HG03060 (cell line): ENCODE results near the gene OR51G2.
"Not testable (repeated sequence)": the region's sequence is repeated elsewhere in the genome, so short reads cannot be mapped to it uniquely, and the experiment has no call there.

ENCODE experiments used
- ATAC-seq: cut with Tn5 transposase; IDR thresholded peaks from one replicate; pipeline ENCODE4 v1.9.1; 2021; ENCODE audit warnings: low read depth, moderate number of reproducible peaks; ENCODE audit not compliant: unreplicated experiment

The OR51G2 gene, protein sequence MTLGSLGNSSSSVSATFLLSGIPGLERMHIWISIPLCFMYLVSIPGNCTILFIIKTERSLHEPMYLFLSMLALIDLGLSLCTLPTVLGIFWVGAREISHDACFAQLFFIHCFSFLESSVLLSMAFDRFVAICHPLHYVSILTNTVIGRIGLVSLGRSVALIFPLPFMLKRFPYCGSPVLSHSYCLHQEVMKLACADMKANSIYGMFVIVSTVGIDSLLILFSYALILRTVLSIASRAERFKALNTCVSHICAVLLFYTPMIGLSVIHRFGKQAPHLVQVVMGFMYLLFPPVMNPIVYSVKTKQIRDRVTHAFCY

DNA sequence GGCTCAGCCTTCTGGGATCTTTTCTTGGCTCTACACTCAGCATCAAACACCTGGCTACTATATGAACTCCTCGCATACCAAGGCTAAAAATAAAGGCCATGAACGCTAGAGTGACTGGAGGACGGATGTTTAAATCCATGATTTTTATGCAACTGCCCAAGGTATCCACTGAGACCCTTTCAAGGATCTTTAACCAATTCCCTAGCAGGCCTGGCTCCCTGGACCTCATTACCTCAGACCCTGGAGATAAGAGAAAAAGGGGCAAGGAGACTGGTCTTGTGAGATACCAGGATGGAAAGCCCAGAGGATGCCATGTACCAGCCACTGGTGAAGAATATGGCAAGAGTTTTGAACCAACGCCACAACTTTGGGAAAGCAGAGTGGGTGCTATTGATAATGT, at the start of gene OR51G2:
Gene OR51G2, minus strand, starts transcription at position 101 of the 400 bp plus-strand sequence. CDS start 3,687 bp downstream, outside the sequence.
- ATAC-seq, result no peak

DNA sequence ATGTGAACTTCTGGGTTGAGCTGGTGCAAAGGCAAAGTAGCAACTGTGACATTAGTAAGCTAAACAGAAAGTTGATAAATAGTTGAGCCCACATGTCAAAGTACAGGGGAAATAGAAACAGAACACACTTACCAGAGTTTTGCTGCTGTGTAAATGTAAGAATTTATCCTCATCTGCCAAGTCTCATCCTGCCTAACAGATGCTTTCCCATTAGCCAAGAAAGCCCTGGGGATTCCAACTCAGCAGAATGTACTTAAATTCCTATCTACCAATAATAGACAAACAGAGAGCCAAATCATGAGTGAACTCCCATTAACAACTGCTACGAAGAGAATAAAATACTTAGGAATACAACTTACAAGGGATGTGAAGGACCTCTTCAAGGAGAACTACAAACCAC, 43.7 kb upstream of the OR51G2 start:
- no peak for ATAC-seq

DNA sequence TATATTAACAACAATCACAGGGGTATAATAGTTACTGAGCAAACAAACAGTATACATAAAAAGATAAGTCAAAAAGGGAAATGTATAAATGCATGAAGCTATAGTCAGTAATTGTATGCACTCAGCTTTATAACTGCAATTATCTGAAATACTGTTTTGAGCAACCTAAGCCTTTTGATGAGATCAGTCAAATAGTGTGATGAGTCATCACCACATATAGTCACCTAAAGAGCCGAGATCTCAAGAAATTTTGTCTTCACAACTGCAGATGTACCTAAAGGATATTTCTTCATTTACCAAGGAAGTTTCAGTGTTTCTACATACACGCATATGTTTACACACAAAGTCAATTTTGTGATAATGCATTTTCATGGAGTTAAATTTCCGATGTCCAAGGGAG, 41.7 kb upstream of the OR51G2 start:
- no peak for ATAC-seq

DNA sequence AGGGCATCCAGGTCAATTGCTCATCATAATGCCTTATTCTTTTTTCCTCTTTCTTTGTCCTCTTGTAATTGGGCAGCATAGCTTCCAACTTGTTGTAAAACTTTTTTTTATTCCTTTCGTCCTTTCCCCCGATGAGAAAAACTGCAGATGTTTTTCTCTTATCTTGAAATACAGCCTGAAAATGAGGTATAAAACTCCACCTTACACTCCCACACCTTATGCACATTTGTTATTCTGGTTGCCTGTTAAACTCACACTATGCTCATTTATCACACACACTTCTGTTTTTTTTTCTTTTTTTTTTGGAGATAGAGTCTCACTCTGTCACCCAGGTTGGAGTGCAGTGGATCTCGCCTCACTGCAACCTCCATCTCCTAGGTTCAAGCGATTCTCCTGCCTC, 38.2 kb upstream of the OR51G2 start:
- ATAC-seq, result no peak

DNA sequence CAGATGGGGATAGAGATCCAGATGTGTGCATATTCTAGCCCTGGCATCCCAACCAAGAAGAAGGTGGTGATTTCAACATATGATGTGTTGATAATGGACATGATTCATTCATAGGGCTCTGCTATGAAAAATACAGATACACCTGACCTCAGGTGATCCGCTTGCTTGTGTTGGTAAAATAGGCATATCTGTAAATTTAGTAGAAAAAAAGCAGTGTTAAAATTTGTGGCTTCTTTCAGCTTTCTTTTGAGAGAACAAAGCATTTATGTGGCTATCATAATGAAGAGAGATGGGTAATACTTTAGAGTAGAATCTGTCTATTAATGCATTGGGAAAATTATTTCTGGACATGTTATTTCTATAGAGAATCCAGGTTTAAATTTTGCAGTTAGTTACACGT, 36.5 kb upstream of the OR51G2 start, which contains the start of gene OR51A2:
Gene OR51A2, minus strand, starts transcription at position 101 of the 400 bp plus-strand sequence. Its CDS starts 0 bp downstream, at position 101.
- not testable (repeated sequence) for ATAC-seq

DNA sequence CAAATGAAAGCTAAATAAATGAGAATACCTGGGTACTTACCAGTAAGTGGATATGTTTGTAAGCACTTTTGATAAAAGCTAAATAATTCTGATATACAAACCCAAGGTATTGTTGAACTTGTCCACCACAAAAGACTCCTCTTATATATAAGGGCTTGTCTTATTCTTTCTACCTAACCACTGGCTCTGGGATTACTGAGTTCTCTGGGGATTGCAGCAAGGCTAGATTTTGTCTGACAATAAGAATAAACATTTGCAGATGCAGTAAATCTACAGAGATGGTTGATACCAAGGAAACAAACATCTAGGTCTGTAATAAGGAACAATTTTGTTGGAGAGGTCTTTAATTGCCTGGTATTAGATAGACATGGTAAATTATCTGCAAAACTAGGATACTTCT, 28.4 kb upstream of the OR51G2 start, which contains the start of gene OR51A4:
Gene OR51A4, minus strand, starts transcription at position 101 of the 400 bp plus-strand sequence. CDS start 505 bp downstream, outside the sequence.
- no peak for ATAC-seq

DNA sequence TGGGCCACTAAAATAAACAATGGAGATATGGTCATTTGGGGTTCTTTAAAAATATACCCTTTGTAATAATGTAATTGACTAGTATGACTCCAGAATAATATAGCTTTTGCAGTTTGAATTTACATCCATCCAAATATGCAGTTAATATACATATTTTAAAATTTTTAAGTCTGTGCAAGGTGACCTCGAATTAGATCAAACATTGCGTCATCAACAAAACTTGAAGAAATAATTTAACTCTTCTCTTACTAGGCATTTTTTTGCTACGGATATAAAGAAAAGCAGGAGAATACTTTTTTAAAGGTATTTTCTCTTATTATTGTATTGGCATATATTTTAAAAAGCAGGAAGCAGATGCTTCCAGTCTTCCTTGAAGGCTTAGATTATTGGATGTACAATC, 17.6 kb upstream of the OR51G2 start:
- no peak for ATAC-seq

DNA sequence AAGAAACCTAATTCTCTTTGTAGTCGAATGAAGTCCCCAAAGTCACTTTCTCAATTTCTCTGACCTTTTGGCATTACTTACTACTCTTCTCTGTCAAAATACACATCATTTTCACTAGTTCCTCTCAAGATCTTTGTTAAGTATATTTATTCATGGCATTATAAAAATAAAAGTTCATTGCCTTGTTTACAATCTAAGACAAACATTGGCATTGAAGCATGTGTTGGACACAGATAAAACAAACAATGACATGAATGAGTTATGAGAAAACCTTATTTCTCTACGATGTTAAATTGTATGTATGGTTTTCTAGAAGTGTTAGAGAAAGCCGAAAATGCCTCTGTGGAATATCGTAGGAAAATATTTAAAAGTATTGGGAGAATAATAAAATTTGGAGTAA, 13.6 kb upstream of the OR51G2 start:
- no peak for ATAC-seq

DNA sequence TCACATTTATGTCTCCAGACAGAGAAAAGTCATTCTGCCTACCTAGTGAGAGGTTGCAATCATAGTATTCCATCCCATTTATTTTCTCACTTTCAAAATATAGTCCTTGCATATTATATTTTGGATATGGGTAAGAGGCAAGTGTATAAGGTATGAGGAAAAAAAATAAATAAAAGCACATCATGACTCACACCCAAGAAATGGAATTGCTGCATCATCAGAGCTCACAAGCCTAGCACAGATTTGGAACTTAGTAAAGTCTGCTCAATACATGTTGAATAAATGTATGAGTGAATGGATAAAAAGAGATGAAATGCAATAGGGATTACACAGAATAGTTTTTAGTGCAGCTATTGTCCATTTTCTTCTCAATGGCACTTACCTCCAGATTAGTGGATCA, 7.5 kb upstream of the OR51G2 start:
- ATAC-seq, result no peak

DNA sequence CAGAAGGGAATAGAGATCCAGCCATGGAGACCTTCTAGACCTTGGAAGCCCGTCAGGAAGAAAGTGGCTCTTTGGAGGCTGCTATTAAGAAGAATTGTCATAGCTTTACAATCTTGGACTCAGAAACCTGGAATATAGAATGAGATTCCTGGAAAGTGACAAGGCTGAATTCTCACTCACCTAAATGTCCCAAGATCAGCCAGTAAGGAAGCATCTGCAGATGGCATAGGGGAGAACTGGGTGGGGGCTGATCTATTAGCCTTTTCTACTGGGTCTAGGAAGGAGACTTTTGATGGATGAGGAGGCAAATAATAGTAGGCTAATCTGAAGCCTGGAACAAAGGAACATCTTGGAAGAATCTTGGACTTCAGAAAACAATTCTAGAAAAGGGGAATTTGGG, 5.1 kb upstream of the OR51G2 start, which contains the start of gene OR51G1:
Gene OR51G1, minus strand, starts transcription at position 101 of the 400 bp plus-strand sequence. Its CDS starts 0 bp downstream, at position 101.
- no peak for ATAC-seq

DNA sequence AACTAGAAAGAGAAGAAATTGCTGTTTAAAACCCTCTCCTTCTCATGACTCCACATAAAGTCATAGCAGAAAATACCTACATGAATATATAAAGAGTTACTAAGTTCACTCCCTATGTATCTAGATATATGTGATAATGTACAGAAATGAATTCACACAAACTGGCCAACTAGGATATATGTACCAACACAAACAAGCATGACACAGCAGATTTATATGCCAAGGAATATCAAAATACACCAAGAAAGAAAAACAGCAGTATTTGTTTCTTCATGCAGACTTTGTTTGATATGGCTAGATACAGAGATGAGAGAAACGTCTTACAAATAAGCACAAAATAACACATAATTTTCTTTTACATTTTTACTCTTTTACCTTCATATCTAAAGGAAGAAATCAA, 3.2 kb upstream of the OR51G2 start:
- ATAC-seq, result no peak

DNA sequence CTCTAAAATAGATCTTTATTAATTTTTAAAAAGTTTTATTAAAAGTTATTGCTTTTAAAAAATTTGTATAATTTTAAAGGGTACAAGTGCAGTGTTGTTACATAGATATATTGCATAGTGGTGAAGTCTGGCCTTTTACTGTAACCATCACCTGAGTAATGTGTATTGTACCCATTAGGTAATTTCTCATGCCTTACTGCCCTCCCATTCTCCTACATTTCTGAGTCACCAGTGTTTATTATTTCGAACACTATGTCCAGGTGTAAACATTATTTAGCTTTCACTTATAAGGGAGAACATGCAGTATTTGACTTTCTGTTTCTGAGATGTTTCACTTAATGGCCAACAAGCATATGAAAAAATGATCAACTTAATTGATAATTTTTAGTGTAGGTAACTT, 2.6 kb upstream of the OR51G2 start:
- ATAC-seq, result no peak

DNA sequence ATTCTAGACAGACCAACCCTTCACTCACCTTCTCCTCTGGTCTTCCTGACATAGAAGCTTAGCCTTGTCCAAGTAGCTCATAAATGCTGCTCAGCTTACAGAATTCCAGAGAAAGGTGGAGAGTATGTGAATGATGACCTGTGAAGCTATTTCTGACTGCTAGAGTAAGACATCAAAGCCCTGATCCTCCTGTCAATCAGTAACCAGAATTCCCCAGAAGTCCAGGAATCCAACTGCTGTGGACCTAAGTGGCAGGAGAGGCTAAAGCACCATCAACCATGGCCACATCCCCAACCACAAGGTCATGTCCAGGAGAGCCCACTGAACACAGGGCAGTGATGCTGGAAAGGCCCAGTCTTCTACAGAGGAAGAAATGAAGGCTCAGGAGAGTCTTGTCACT, 2.6 kb downstream of the OR51G2 start:
- ATAC-seq, result no peak

DNA sequence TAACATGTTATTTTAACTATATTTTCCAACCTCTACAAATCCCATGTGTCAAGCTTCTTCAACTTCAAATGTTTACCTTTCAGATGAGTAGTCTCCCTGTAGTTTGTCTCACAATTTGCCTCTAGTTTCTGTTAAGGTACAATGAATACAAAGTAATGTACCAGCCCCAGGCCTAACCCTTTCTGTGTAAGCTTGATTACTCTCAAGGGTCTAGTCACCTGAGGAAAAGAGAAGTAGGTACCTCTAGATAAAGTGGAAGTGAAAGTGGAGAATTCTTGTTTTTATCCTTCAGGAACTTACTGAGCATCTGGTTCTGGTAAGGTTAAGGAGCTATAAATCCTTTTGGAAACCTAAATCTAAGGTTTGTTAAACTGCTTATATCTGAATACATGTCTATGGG, 15.7 kb downstream of the OR51G2 start, which contains the start of gene OR51A7:
Gene OR51A7, plus strand, starts transcription at position 300 of the 400 bp plus-strand sequence. CDS start 3,587 bp downstream, outside the sequence.
- ATAC-seq, result no peak

DNA sequence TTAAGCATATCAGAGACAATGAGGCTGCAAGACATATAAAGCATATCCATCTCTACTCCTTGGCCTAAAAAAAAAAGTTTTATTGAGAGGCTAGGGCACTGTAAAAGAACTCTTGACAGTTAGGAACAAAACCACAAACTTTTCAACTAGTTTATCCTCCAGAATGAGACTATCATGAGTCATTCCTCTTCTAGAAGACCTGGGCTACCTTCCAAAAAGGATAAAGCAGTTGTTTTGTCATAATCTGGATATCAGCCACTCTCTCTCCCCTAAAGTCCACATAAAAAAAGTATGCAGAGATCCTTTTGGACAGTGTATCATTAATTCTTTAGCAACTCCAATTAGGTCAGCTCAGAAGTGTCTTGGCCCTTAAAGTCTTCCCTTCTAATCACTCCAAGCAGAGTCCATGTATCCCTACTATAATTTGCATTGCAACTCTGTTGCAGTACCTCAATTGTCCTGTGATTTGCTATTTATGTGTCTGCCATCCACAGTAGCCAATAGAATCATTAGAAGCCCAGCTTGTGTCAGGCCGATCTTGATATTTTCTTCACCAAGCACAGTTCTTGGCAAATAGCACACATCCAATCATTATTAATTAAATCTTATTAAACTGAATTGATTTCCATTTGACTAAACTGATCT, 27.0 kb downstream of the OR51G2 start:
- ATAC-seq, result no peak

DNA sequence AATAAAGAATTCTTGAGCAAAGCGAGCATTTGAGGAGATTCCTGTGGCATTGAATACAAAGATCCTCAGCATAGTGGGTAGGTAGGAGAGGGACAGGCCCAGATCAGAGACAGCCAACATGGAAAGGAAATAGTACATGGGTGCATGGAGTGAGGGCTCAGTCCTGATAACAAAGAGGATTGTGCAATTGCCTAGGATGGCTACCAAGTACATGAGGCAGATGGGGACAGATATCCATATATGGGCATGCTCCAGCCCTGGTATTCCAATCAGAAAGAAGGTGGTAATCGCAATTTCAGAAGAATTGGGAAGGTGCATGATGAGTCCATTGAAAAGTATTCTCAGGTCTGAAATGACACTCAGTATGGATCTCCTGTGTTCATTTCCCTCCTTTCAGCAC, 28.9 kb downstream of the OR51G2 start:
- ATAC-seq, result no peak

DNA sequence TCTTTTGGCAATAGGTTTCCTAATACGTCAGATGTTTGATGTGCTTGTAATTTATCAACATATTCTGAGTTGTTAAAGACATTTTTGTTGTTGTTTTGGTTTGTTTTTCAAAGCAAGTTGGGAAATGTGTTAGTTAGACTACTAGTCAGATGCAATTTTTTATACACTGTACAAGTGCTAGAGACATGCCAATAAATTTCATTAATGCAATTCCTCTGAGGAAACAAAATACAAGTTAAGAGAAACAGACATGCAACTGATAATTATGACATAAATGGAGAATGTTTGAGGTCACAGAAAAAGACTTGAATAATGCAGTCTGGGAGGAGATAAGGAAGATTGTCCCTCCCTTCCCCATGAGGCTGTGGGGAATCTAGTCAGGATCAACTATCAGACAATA, 31.6 kb downstream of the OR51G2 start:
- ATAC-seq, result no peak

DNA sequence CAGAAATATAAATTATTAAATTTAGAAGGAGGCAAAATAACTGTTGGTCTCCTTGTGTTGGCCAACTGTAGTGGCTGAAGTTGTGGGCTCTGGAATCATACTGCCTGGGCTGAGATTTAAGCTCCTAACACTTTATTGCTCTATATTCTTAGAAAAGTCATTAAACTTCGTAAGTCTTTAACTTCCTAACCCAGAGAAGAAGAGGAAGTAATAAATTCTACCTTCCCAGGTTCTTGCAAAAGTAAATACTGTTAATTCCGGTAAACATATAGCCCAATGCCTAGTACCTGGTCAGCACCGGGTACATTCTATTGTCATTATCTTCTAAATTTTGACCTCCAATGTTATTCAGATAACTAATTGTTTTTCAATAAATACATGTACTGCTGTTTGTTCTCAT, 33.0 kb downstream of the OR51G2 start:
- no peak for ATAC-seq

DNA sequence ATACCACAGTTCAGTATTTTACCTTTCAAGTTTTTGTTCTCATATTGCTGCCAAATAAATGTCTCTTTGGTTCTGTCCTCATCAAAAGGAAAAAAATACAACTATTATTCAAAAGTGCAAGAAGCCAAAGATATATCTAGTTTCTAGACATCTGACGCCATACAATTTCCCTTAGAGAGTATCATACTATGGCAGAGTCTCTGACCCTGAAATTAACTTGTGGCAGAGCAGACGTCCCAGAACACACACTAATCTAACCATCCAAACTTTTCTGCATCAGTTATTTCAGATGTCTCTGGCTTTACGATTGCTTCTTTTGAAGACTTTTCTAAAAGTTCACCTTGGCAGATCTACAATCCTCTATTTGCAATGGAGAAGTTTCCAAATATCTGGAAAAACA, 34.8 kb downstream of the OR51G2 start:
- ATAC-seq, result no peak

DNA sequence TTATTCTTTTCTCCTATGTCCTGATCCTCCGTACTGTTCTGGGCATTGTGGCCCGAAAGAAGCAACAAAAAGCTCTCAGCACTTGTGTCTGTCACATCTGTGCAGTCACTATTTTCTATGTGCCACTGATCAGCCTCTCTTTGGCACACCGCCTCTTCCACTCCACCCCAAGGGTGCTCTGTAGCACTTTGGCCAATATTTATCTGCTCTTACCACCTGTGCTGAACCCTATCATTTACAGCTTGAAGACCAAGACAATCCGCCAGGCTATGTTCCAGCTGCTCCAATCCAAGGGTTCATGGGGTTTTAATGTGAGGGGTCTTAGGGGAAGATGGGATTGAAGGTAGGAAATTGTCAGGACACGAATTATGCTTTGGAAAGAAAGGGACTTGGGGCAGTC, 36.6 kb downstream of the OR51G2 start:
- no peak for ATAC-seq

DNA sequence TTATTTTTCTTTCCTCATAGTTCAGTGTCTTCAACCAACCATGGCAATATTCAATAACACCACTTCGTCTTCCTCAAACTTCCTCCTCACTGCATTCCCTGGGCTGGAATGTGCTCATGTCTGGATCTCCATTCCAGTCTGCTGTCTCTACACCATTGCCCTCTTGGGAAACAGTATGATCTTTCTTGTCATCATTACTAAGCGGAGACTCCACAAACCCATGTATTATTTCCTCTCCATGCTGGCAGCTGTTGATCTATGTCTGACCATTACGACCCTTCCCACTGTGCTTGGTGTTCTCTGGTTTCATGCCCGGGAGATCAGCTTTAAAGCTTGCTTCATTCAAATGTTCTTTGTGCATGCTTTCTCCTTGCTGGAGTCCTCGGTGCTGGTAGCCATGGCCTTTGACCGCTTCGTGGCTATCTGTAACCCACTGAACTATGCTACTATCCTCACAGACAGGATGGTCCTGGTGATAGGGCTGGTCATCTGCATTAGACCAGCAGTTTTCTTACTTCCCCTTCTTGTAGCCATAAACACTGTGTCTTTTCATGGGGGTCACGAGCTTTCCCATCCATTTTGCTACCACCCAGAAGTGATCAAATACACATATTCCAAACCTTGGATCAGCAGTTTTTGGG, 37.2 kb downstream of the OR51G2 start, which contains the start of gene OR51T1:
Gene OR51T1, plus strand, starts transcription at position 41 of the 641 bp plus-strand sequence. Its CDS starts 0 bp downstream, at position 41.
- no peak for ATAC-seq
